MG63 (cell line): ENCODE measurements around the gene CAMK1D. TPM values are rescaled to one million over a fixed set of nuclear protein-coding genes. Genes with fewer than 3 reads are reported as not detected.

Experiments used
- DNase-seq: peaks from one replicate; pipeline ENCODE4 v3.0.0-alpha.2; 2020
- H3K27me3 ChIP-seq: fragments of 250-450 bp; sonication (Bioruptor Pico); 2 replicates; pipeline ENCODE4 v1.5.1; 2020; ENCODE audit warnings: mild to moderate bottlenecking, moderate library complexity
- H3K36me3 ChIP-seq: fragments of 250-450 bp; sonication (Bioruptor Pico); 2 replicates; pipeline ENCODE4 v1.5.1; 2020; ENCODE audit warnings: mild to moderate bottlenecking, moderate library complexity
- H3K4me3 ChIP-seq: fragments of 250-450 bp; sonication (Bioruptor Pico); 2 replicates; pipeline ENCODE4 v1.5.1; 2020; ENCODE audit warnings: mild to moderate bottlenecking, moderate library complexity
- H3K9me3 ChIP-seq: fragments of 250-450 bp; sonication (Bioruptor Pico); 2 replicates; pipeline ENCODE4 v1.5.1; 2020; ENCODE audit warnings: mild to moderate bottlenecking, moderate library complexity
- total RNA-seq: library from RNA; depleted of rRNA; stranded (reverse); fragments of >200 nt; shearing (Covaris generic); gene quantifications from 2 replicates; pipeline ENCODE4 v1.2.3, GENCODE V29; 2014; ENCODE audit warnings: low replicate concordance

The CAMK1D gene
- total RNA-seq, 1 experiment from 2014 or later: 13.2 TPM

DNA sequence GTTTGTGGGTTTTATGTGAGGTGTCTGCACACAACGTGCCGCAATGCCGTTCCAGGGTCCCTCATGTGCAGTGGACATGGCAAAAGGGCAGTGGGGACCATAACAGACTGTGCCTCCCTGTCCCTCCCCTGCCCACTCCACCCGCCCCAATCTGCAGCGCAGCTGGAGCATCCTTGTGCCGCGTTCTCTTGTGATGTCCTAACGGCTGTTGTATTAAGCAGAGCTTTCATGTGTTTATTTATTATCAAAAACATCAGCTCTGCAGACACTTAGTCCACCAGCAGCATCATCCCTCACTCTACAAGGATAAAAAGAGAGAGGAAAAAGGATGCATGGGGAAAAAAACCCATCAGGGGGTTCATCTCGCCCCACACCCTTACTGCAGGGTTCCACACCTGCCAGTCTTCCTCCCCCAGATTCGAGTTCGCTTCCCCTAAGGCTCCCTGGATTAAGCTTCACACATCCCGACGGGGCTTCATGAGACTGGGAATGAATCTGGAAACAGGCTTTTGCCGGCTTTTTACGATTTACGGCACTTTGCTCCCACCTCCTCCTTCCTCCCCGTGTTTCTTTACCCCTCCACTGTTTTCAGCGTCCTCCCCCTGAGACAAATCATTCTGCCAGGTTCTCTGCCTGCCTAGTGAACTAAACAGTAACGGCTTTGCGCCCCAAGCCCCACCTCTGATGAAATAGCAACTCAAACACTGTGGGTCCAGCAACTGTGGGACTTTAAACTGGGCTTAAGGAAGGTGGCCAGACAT is 301.4 kb downstream of the CAMK1D start:
- peaks cover 6% of the 10 kb centered on the region for H3K9me3 ChIP-seq
- no peaks in the 10 kb centered on the region for H3K36me3 ChIP-seq
- H3K27me3 ChIP-seq: no peaks in the 10 kb centered on the region
- no peak overlapping the region for H3K4me3 ChIP-seq
- DNase-seq: no peak

- H3K36me3 ChIP-seq: no peaks in the 10 kb centered on the region
- no peak overlapping the region for H3K4me3 ChIP-seq
- peaks cover 6% of the 10 kb centered on the region for H3K9me3 ChIP-seq
- no peak for DNase-seq
- H3K27me3 ChIP-seq: no peaks in the 10 kb centered on the region
These were observed 306.6 kb downstream of the CAMK1D start for GRCh38 chr10:12655940-12656339.

GRCh38 chr10:12656518-12657142 is 307.3 kb downstream of the CAMK1D start:
- H3K4me3 ChIP-seq: no peak overlapping the region
- H3K36me3 ChIP-seq: no peaks in the 10 kb centered on the region
- no peaks in the 10 kb centered on the region for H3K27me3 ChIP-seq
- no peak for DNase-seq
- H3K9me3 ChIP-seq: peaks cover 6% of the 10 kb centered on the region

DNA sequence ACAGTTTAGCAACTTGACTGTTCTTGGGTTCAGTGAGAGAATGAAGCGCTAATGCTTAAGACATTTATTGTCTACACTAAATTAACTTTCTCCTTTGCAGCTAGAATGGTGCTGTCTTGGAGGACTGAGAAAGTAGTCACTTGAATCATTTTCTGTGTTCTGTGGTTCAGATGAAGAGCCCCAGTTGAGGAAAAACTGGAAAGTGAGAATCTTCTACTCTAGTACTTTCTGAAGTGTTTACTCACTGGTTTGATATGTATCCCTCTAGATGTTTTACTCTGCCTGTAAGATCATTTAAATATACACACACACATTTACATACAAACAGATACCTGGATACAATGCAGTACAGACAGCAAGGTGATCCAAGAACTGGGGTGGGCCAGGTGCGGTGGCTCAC is 308.1 kb downstream of the CAMK1D start:
- H3K4me3 ChIP-seq: no peak overlapping the region
- DNase-seq: no peak
- H3K36me3 ChIP-seq: no peaks in the 10 kb centered on the region
- H3K27me3 ChIP-seq: no peaks in the 10 kb centered on the region
- peaks cover 6% of the 10 kb centered on the region for H3K9me3 ChIP-seq

DNA sequence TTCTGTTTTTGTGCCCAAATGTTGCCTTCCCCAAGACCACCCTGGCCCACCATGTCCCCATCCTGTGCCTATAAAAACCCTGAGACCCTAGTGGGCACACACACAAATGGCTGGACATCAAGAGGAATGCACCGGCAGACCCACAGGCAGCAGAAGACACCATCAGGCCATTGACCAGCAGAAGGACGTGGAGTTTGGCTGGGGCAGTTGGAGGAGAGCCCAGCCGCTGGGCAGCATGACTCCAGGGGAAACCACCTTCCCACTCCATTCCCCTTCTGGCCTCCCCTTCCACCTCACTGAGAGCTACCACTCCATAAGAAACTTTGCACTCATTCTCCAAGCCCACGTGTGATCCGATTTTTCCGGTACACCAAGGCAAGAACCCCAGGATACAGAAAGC is 309.2 kb downstream of the CAMK1D start:
- peaks cover 6% of the 10 kb centered on the region for H3K9me3 ChIP-seq
- no peaks in the 10 kb centered on the region for H3K36me3 ChIP-seq
- DNase-seq: peak; percentile 16
- no peak overlapping the region for H3K4me3 ChIP-seq
- H3K27me3 ChIP-seq: no peaks in the 10 kb centered on the region

DNA sequence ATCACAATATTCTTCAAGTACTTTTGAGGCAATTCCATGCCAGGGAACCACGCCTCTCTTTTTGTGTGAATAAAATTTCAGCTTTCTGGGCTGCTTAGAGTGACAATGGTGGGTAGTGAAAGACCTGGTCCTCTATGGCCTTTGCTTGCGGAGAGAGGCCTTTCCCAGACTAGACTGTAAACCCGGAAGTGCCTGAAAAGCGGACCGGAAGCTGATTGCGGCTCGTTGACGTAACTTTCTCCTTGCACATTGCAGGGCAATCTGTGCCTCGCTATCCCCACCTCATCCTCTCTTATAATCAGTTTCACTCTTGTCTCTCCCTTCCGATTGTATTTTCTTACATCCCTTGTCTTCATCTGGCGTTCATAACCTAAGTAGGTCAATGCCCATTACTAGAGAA is 310.4 kb downstream of the CAMK1D start:
- Histone ChIP-seq H3K36me3 (no peaks in the 10 kb centered on the region), H3K9me3 (peaks cover 2% of the 10 kb centered on the region; the same call in 1 of the 2 replicates), H3K4me3 (no peak overlapping the region), H3K27me3 (no peaks in the 10 kb centered on the region)
- no peak for DNase-seq

- H3K9me3 ChIP-seq: no peaks in the 10 kb centered on the region
- no peaks in the 10 kb centered on the region for H3K27me3 ChIP-seq
- H3K36me3 ChIP-seq: no peaks in the 10 kb centered on the region
- DNase-seq: no peak
- H3K4me3 ChIP-seq: no peak overlapping the region
These were observed 311.5 kb downstream of the CAMK1D start for GRCh38 chr10:12660812-12661211.

GRCh38 chr10:12661671-12662070 is 312.3 kb downstream of the CAMK1D start:
- Histone ChIP-seq H3K36me3 (no peaks in the 10 kb centered on the region), H3K27me3 (no peaks in the 10 kb centered on the region), H3K9me3 (no peaks in the 10 kb centered on the region), H3K4me3 (no peak overlapping the region)
- DNase-seq: no peak

DNA sequence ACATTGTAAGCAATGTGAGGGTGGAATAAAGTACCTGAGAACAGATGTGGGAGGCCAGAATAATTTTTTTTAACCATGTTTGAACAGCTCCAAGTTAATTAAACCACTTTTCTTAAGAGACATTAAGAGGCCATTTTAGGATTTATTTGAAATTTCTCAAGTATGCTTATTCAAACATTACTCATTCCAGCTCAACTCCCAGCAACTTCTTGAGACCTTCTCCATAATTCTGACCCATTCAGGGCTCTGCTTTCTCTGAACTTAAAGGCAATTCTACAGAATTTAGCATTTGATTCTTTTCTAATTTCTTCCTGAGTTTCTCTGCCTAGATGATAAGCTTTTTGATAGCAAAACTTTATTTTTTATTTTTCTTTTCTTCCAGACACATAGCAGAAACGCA is 314.5 kb downstream of the CAMK1D start:
- Histone ChIP-seq H3K4me3 (no peak overlapping the region), H3K27me3 (no peaks in the 10 kb centered on the region), H3K9me3 (peaks cover 2% of the 10 kb centered on the region; the same call in 1 of the 2 replicates), H3K36me3 (no peaks in the 10 kb centered on the region)
- DNase-seq: no peak

- Histone ChIP-seq H3K27me3 (no peaks in the 10 kb centered on the region), H3K9me3 (peaks cover 2% of the 10 kb centered on the region; the same call in 1 of the 2 replicates), H3K4me3 (no peak overlapping the region), H3K36me3 (no peaks in the 10 kb centered on the region)
- DNase-seq: no peak
These were observed 316.2 kb downstream of the CAMK1D start for GRCh38 chr10:12665501-12665900.

GRCh38 chr10:12667052-12667451 is 317.7 kb downstream of the CAMK1D start:
- Histone ChIP-seq H3K4me3 (no peak overlapping the region), H3K9me3 (peaks cover 2% of the 10 kb centered on the region; the same call in 1 of the 2 replicates), H3K36me3 (no peaks in the 10 kb centered on the region), H3K27me3 (no peaks in the 10 kb centered on the region)
- no peak for DNase-seq

GRCh38 chr10:12668634-12669033 is 319.3 kb downstream of the CAMK1D start:
- no peaks in the 10 kb centered on the region for H3K36me3 ChIP-seq
- H3K9me3 ChIP-seq: peaks cover 2% of the 10 kb centered on the region; the same call in 1 of the 2 replicates
- no peak overlapping the region for H3K4me3 ChIP-seq
- DNase-seq: no peak
- no peaks in the 10 kb centered on the region for H3K27me3 ChIP-seq

- H3K4me3 ChIP-seq: no peak overlapping the region
- peaks cover 2% of the 10 kb centered on the region; the same call in 1 of the 2 replicates for H3K9me3 ChIP-seq
- no peaks in the 10 kb centered on the region for H3K36me3 ChIP-seq
- no peak for DNase-seq
- no peaks in the 10 kb centered on the region for H3K27me3 ChIP-seq
These were observed 320.7 kb downstream of the CAMK1D start for GRCh38 chr10:12670004-12670403.

DNA sequence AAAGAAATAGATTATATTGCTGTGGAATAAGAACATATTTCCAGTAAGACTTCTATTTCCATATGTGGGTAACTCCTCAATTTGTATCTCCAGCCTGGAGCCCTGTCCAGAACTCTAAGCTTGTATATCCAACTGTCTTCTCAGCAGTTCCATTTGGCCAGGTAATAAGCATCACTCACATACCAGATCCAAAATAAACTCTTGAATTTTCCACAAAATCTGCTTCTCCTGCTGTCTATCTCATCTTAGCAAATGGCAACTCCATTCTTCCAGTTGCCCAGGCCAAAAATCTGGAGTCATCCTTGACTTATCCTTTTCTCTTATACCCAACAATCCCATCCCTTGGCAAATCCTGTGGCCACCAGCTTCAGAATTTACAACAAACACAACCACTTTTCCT is 325.8 kb downstream of the CAMK1D start:
- H3K4me3 ChIP-seq: no peak overlapping the region
- DNase-seq: no peak

GRCh38 chr10:12679636-12680035 is 330.3 kb downstream of the CAMK1D start:
- Histone ChIP-seq H3K36me3 (no peaks in the 10 kb centered on the region), H3K27me3 (no peaks in the 10 kb centered on the region), H3K4me3 (no peak overlapping the region), H3K9me3 (no peaks in the 10 kb centered on the region)
- no peak for DNase-seq

More for the DNA sequence above, 325.8 kb downstream of the CAMK1D start:
- Histone ChIP-seq H3K27me3 (no peaks in the 10 kb centered on the region), H3K9me3 (no peaks in the 10 kb centered on the region), H3K36me3 (no peaks in the 10 kb centered on the region)

- H3K36me3 ChIP-seq: no peaks in the 10 kb centered on the region
- no peak for DNase-seq
- H3K9me3 ChIP-seq: no peaks in the 10 kb centered on the region
- H3K4me3 ChIP-seq: no peak overlapping the region
- H3K27me3 ChIP-seq: no peaks in the 10 kb centered on the region
These were observed 331.9 kb downstream of the CAMK1D start for GRCh38 chr10:12681252-12681651.

DNA sequence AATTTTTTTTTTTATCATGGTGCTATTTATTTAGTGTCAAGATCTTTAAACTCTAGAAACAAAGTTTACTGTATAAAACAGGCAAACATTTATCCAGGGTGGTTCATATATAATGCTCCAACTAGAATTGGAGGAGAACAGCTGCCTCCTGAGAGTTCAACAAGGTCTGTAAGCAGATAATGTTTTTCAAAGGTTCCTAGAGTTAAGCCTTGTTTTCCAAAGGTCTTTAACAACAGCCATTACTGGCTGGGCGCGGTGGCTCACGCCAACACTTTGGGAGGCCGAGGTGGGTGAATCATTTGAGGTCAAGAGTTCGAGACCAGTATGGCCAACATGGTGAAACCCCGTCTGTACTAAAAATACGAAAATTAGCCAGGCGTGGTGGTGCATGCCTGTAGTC is 335.4 kb downstream of the CAMK1D start:
- no peak for DNase-seq
- H3K27me3 ChIP-seq: no peaks in the 10 kb centered on the region
- H3K9me3 ChIP-seq: no peaks in the 10 kb centered on the region
- H3K36me3 ChIP-seq: no peaks in the 10 kb centered on the region
- H3K4me3 ChIP-seq: no peak overlapping the region
